A549 (cell line): ENCODE measurements around the gene RAD18.

Source experiments
- BCL3 ChIP-seq: fragments of >200 bp; sonication (Bioruptor Twin); formaldehyde crosslinking; IDR thresholded peaks from 3 replicates; pipeline ENCODE4 v1.6.1; 2016
- BHLHE40 ChIP-seq: IDR thresholded peaks from 2 replicates; pipeline ENCODE4 v1.6.1; 2012; ENCODE audit warnings: low read depth, low read length, inconsistent platforms
- CTCF ChIP-seq: fragments of >200 bp; sonication (Bioruptor Twin); formaldehyde crosslinking; IDR thresholded peaks from 3 replicates; pipeline ENCODE4 v1.5.1; 2016
- KDM5A ChIP-seq: fragments of 200-600 bp; sonication (generic); IDR thresholded peaks from 2 replicates; pipeline ENCODE4 v1.6.1; 2016; ENCODE audit warnings: antibody characterized with exemption, mild to moderate bottlenecking
- MAFK ChIP-seq: fragments of 450-650 bp; IDR thresholded peaks from 2 replicates; pipeline ENCODE4 v1.6.1; 2014; ENCODE audit not compliant: partially characterized antibody
- POLR2A ChIP-seq: IDR thresholded peaks from 2 replicates; pipeline ENCODE4 v1.6.1; 2012; ENCODE audit warnings: mild to moderate bottlenecking, low read length
- REST ChIP-seq: fragments of 200-600 bp; sonication (generic); IDR thresholded peaks from 2 replicates; pipeline ENCODE4 v1.6.1; 2016; ENCODE audit warnings: antibody characterized with exemption, mild to moderate bottlenecking, moderate library complexity

DNA sequence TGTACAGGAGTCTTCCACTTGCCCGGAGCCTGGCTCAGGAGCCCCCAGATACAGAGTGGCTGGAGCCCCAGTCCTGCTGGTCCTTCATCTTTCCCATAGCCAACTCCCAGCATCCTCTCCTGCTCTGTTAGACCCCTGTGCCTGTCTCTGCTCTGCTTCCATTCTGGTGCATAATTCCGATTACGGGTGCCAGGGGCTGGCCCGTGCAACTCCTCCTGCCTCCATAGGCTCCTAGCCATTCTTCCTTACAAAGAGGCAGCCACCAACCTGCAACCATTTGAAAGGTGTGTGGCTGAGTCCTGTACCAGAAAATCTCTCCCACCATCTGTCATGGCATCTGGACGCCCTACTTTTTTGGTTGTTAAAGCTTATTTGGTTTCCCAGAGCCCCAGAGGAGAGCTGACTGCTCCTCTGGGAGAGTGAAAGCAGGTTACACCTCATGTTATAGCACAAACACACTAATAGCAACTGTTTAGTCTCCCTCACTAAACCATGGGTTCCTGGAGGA, 5.2 kb upstream of the RAD18 start:
- no peak for TF ChIP-seq CTCF
- TF ChIP-seq POLR2A, result no peak
- no peak for TF ChIP-seq MAFK
- no peak for TF ChIP-seq REST
- no peak for TF ChIP-seq BCL3
- TF ChIP-seq BHLHE40, result no peak
- no peak for TF ChIP-seq KDM5A
